OCI-M1 (cell line): ENCODE data around the gene SEC24A.
"Not testable (repeated sequence)": the region's sequence is repeated elsewhere in the genome, so short reads cannot be mapped to it uniquely, and the experiment has no call there.

Source experiments
- DNase-seq: peaks from one replicate; lab custom pipeline; 2025; lab: John Stamatoyannopoulos, UW

SEC24A gene

DNA sequence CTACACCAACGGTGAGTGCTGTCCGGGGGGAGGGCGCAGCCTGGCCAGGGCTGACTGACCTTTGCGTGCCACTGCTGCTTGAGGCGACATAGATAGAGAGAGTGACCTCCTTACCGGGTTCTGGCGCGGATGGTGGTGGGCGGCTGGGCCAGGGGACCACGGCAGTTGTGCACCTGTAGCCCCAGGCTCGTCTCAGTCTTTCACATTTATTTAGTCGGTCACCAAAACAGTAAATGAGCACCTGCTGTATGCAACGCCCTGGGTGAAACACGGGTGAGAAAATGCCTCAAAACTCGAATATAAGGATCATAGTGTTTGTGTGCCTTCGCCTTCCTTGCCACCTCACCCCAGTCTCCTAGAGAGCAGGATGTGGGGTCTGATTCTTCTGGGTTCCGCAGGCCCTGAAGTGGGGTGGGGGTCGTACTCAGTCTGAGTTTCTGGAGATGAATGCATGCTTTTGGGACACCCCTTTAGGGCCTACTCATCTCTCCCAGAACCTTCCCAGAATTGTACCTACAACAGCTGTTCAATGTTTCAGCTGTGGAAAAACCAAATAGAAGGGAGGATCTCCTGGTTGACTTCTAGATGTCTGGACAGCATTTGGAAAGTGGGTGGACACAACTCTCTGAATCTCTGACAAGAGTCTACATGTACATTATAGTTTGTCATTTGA, 714 bp downstream of the SEC24A start:
- DNase-seq = peak; percentile 62

DNA sequence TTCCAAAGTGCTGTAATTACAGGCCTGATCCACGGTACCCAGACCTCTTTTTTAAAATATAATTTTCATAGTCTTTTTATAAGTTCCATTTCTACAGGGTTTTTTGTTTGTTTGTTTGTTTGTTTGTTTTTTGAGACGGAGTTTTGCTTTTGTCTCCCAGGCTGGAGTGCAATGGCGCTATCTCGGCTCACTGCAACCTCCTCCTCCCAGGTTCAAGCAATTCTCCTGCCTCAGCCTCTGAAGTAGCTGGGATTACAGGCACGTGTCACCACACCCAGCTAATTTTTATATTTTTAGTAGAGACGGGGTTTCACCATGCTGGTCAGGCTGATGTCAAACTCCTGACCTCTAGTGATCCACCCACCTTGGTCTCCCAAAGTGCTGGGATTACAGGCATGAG, 2.1 kb downstream of the SEC24A start:
- DNase-seq = not testable (repeated sequence)

DNA sequence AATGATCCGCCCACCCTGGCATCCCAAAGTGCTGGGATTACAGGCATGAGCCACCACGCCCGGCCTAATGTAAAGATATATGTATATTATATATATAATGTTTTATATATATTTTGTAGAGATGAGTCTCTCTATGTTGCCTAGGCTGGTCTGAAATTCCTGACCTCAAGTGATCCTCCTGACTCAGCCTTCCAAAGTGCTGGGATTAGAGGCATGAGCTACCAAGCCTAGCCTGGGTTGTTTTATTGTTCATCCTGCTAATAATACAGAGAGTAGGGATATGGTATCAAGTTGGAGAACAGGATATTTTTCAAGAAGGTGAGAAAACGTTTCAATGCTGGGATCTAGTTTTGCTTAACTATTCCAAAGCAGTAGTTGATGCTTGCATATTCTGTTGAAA, 2.9 kb downstream of the SEC24A start:
- DNase-seq = no peak

DNA sequence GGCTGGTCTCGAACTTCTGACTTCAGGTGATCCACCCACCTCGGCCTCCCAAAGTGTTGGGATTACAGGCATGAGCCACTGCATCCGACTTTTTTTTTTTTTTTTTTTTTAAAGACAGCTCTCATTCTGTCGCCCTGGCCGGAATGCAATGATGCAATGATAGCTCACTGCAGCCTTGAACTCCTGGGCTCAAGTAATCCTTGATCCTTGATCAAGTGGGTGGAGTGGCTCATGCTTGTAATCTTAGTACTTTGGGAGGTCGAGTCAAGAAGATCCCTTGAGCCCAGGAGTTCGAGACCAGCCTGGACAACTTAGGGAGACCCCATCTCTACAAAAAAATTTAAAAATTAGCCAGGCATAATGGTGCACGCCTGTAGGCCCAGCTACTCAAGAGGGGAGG, 8.1 kb downstream of the SEC24A start:
- no peak for DNase-seq

DNA sequence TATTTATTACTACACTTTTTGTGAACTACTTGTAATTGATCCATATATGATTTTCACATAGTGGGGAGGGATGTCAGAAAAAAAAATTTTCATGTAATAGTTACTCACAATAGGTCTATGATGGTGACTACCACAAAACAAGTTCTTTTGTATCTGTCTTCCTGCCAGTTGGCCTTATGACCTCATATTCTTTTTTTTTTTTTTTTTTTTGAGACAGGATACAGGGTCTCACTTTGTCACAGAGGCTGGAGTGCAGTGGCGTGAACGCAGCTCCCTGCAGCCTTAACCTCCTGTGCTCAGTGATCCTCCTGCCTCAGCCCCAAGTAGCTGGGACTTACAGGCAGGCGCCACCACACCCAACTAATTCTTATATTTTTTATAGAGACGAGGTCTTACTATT, 10.9 kb downstream of the SEC24A start:
- DNase-seq = no peak

DNA sequence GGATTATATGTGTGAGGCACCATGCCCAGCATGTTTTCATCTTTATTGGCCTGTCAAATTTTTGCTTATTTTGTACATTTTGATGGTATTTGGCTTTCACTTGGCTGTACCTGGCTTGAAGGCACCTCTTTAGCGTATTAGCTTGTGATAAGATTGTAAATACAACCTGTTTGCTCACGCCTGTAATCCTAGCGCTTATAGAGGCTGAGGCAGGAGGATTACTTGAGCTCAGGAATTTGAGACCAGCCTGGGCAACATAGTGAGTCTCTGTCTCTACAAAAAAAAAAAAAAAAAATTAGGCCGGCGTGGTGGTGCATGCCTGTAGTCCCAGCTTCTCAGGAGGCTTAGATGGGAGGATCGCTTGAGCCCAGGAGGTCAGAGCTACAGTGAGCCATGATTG, 11.3 kb downstream of the SEC24A start:
- no peak for DNase-seq

DNA sequence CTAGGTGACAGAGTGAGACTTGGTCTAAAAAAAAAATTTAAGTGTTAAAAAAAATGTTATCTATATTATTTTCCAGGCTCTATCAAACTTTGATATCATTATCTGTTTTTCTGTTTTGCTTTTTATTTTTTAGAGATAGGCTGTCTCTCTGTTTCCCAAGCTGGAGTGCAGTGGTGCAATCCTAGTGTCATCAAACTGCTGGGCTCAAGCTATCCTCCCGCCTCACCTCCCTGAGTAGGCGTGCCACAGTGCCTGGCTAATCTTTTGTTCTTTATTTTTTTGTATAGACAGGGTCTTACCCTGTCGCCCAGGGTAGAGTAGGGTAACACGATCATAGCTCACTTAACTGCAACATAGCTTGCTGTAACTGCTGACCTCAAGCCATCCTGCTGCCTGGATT, 14.4 kb downstream of the SEC24A start:
- no peak for DNase-seq

DNA sequence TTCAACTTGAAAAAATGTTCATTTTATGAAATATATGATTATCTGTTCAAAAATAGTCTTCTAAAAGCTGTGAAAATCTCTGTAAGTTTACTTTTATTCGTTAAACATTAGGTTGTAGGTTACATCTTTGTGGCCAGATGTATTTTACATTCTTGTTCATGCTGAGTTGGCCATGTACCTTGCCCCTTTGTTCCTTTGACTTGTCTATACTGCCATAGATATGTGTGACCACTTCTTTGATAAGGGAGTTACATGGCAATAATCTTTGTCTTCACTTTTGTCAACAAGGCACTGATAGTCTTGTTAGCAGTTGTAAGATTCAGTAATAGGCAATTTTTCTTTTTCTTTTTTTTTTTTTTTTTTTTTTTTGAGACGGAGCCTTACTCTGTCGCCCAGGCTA, 15.9 kb downstream of the SEC24A start:
- no peak for DNase-seq

DNA sequence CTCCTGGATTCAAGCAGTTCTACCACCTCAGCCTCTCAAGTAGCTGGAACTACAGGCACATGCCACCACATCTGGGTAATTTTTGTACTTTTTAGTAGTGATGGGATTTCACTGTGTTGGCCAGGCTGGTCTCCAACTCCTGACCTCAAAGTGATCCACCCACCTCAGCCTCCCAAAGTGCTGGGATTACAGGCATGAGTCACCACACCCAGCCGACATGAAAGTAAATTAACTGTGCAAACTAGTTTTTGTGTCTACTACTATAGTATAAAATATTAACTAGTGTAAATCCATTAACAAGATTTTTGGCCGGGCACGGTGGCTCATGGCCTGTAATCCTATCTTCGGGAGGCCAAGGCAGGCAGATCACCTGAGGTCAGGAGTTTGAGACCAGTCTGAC, 25.0 kb downstream of the SEC24A start:
- not testable (repeated sequence) for DNase-seq

DNA sequence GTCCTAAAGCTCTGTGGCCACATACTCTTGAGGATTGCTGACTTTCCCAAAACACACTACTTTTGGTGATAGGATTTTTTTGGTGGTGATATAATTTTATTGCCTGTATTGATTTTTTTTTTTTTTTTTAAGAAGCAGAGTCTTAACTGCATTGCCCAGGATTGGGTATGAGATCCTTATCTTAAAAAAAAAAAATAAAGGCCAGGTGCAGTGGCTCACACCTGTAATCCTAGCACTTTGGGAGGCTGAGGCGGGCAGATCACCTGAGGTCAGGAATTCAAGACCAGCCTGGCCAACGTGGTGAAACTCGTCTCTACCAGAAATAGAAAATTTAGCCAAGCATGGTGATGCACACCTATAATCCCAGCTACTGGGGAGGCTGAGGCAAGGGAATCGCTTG, 28.8 kb downstream of the SEC24A start:
- DNase-seq = not testable (repeated sequence)

DNA sequence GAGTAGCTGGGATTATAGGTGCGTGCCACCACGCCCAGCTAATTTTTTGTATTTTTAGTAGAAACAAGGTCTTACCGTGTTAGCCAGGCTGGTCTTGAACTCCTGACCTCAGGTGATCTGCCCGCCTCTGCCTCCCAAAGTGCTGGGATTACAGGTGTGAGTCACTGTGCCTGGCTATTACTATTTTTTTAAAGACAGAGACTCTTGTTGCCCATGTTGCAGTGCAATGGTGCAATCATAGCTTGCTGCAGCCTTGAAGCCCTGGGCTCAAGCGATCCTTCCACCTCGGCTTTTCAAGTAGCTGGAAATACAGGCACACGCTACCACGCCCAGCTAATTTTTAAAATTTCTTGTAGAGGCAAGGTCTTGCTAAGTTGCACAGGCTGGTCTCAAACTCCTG, 41.6 kb downstream of the SEC24A start:
- DNase-seq = not testable (repeated sequence)

DNA sequence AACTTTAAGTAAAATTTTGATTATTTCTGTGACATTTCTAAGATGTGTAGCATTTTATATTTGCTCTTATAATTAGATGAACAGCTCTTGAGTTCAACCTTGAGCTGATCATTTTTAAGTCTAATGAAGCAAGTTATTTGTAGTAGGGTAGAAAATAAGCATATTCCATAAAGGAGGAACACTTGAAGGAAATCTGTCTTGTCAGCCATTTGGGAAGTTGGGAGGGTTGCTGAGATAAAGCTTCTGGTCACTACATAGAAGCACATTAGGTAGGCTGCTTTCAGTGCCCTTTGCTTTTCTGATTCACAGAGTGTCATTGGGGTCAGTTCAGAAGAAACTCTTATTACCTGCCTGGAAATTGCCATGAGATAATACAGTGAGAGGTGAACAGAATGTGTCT, 44.1 kb downstream of the SEC24A start:
- DNase-seq = no peak

DNA sequence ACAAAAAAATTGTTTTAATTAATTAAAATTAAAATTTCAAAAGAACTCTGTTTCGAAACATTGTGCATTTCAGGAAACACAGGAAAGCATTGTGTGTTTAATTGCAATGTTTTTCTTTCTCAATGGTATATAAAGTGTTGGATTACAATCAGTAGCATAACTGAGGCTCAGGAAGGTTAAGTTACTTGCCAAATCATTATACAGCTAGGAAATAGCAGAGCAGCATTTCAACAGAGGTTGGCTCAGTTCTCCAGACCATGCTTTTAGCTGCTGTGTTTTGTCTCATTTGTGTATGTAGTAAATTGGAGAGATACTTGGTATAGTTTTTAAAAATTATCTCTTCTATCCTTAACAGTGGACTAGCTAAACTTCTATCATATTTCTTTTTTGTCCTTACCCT, 59.7 kb downstream of the SEC24A start:
- DNase-seq = no peak

DNA sequence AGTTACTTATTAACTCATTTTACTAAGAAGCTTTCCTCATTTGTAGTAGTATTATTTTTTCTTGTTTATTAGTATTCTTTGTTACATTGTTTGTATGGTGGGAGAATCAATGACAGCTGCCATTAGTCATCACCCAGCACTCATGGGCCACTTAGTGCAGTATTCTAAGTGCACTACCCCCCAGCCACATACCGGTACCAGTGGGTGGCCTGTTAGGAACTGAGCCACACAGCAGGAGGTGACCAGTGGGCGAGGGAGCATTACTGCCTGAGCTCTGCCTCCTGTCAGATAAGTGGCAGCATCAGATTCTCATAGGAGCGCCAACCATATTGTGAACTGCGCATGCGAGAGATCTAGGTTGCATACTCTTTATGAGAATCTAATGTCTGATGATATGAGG, 65.5 kb downstream of the SEC24A start:
- DNase-seq = no peak

DNA sequence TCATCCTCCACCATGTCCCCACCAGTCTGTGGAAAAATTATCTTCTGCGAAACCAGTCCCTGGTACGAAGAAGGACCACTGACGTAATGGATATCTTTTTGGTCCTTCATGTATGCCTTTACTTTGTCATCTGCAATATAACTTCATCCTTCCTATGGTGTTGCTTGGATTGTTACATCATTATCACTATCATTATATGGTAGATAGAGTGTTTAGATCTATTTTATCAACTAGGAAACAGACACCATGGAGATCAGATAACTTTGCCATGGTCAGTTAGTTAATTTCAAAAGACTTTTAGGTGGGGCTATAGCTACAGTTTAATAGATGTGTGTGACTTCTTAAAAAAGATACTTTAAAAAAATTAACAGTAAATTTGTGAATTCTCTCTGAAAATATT, 66.0 kb downstream of the SEC24A start:
- DNase-seq = peak; percentile 12

DNA sequence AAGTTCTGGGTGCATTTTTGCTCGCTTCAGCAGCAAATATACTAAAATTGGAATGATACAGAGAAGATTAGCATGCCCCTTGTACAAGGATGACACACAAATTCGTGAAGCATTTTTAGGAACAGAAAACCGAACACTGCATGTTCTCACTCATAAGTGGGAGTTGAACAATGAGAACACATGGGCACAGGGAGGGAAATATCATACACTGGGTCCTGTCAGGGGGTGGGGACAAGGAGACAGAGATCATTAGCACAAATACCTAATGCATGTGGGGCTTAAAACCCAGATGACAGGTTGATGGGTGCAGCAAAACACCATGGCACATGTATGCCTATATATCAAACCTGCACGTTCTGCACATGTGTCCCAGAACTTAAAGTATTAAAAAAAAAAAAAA, 66.9 kb downstream of the SEC24A start:
- DNase-seq = not testable (repeated sequence)

DNA sequence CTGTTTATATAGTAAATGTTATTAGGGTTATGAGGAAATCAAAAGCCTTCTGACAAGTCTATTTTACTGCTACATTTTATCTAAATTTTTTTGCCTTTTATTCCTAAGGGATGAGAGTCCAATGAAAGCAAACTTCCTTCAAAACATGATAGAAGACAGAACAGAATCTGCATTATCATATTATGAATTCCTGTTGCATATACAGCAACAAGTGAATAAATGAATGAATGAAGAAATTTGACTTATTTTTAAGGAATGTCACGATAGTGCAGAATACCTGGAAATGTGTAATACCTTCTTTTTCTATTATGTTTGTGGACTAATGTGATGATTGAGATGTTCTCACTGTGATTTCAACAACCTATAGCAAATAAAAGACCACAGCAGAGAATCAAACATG, 76.3 kb downstream of the SEC24A start:
- no peak for DNase-seq

DNA sequence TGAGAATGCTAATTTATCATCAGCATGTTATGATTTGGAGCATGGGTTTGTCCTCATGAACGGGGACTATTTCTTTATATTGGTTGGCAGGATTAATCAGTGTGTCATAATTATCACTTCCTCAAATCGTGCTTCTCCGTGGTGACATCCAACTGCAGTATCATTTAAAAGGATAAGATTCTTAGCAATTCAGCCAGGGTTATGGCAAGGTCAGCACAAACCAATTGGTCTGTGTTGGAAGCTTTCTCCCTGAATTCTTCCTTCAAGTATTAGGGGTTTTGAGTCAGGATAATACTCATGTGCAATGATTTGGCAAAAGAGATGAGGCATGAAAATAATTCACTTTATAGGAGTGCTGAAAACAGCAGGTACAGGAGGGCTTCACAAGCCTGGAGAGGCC, 84.2 kb downstream of the SEC24A start:
- DNase-seq = peak; percentile 16

DNA sequence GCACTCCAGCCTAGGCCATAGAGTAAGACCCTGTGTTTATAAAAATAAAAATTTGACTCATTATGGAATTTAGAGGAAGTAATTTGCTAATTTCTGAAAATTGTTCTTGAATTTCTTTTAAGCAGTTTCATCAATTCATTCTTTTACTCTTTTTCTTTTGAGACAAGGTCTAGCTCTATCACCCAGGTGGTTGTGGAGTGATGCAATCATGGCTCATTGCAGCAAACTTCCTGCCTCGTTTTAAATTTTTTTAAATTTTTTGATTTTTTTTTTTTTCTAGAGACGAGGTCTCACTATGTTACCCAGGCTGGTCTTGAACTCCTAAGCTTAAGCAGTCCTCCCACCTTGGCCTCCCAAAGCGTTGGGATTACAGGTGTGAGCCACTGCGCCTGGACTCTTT, 86.7 kb downstream of the SEC24A start:
- no peak for DNase-seq

DNA sequence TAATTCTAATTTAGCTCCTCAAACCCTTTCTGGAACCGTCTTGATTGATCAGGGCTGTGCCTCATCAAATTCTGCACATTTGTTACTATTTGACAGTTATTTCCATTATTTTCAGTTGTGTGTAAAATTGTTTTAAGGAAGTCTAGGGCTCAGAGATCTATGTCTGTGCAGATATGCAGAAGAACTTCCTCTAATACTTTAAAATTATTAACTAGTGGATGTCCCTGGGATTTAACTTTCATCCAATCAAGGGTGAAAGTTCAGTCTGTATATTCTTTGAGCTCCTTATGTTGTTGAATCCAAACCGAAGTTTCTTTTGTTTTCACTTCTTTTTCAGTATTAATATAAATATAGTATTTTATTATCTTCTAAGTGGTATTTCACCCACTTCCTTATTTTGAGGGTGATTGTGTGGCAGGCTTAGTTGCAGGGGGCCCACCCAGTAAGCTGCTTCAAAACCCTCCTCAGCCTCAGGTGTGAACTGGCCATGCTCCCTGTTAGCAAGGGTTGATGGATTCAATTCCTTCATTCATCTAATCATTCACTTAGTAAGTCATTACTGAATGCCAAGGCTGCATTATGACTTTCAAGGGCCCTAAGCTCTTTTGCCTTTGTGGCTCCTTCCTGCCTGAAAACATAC, 87.7 kb downstream of the SEC24A start:
- DNase-seq = peak; percentile 63

DNA sequence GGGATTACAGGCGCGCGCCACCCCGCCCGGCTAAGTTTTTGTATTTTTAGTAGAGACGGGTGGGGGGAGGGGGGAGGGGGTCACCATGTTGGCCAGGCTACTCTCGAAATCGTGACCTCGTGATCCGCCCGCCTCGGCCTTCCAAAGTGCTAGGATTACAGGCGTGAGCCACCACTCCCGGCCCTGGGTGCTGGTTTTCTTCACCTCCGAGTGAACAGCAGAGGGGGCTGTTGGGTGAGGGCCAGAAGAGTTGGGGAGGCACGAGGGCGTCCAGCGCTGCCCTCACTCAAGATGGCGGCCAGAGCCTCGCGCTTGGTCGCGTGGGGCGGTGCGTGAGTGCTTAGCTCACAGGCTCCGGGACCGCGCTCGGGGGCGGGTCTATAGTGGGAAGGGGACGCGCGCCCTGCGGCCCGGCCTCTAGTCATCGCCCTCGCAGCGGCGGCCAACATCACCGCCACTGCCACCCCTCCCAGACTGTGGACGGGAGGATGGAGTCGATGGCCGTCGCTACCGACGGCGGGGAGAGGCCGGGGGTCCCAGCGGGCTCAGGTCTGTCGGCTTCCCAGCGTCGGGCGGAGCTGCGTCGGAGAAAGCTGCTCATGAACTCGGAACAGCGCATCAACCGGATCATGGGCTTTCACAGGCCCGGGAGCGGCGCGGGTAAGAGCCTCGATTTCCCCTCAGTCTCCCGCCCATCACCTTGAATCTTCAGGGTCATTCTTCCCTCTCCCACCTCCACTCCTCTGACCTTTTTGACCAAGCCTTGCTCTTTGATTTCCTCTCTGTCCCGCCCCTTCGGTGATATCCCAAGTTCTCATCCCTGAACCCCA, 89.8 kb downstream of the SEC24A start, which contains the start of gene CAMLG:
Gene CAMLG (plus strand): TSS at position 416 of the 830 bp plus-strand sequence. CDS start 73 bp downstream, at position 489.
- peak; percentile 99 for DNase-seq

DNA sequence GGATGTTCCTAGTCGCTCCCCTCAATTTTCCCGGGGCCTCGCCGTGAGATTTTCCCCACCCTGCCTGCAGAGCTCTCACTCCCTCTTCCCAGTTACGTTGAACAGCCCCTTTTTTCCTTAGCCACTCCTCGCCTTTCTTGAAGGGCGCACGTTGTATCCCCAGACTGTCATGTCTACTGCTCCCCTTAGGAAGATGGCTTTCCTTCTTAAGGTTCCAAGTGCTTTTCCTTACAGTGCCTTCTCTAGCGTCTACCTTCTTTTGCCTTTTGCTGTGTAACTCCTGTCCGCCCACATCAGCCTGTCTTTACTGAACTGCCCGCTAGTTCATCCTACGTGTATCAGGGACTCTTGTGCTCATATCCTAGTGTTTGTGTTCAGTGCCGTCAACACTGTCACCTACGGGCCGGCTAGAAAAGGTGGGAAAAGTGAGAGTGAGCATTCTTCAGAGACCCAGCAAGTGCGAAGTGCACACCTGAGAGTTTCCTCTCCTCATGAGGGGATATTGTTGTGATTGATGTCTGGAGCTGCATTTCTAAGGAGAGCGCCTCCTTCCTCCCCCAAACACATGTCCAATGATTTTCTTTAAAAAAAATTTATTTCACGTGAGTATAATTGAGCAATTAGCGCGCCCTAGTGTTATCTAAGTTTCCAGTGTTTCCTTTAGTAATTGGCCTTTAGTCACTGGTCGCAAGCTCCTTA, 90.5 kb downstream of the SEC24A start:
- peak; percentile 88 for DNase-seq
